HepG2 (cell line): ENCODE results near the gene SPATS2. TPM values are rescaled to one million over a fixed set of nuclear protein-coding genes. Genes with fewer than 3 reads are reported as not detected.

Source experiments
- ERF ChIP-seq: IDR thresholded peaks from 2 replicates; pipeline ENCODE4 v1.6.1; 2018; ENCODE audit warnings: missing biosample characterization, missing genetic modification reagents
- GTF3A ChIP-seq: sonication (generic); formaldehyde crosslinking; conservative IDR thresholded peaks from 2 replicates; pipeline ENCODE4 v1.4.0; 2020; ENCODE audit warnings: mild to moderate bottlenecking, missing genetic modification reagents
- HNRNPUL1 ChIP-seq: fragments of 200-400 bp; formaldehyde crosslinking; IDR thresholded peaks from 2 replicates; pipeline ENCODE4 v1.6.1; 2017; ENCODE audit warnings: low read depth, mild to moderate bottlenecking, low read length, moderate library complexity
- NFIC ChIP-seq: IDR thresholded peaks from 2 replicates; pipeline ENCODE4 v1.6.1; 2012; ENCODE audit warnings: mild to moderate bottlenecking, low read length, inconsistent platforms
- RNF2 ChIP-seq: fragments of 450-650 bp; conservative IDR thresholded peaks from 2 replicates; pipeline ENCODE4 v1.6.1; 2016; ENCODE audit warnings: low read depth
- SRF ChIP-seq: IDR thresholded peaks from 2 replicates; pipeline ENCODE4 v1.6.1; 2011; ENCODE audit warnings: mild to moderate bottlenecking, low read depth, low read length, moderate library complexity
- ZNF333 ChIP-seq: sonication (generic); formaldehyde crosslinking; IDR thresholded peaks from 2 replicates; pipeline ENCODE4 v1.4.0; 2020; ENCODE audit warnings: mild to moderate bottlenecking, missing genetic modification reagents, borderline replicate concordance
- ZNF530 ChIP-seq: sonication (generic); formaldehyde crosslinking; IDR thresholded peaks from 2 replicates; pipeline ENCODE4 v1.5.0; 2020; ENCODE audit warnings: low read depth, mild to moderate bottlenecking, missing genetic modification reagents
- ZNF644 ChIP-seq: IDR thresholded peaks from 2 replicates; pipeline ENCODE4 v1.6.1; 2016; ENCODE audit warnings: low read depth
- ZNF7 ChIP-seq: IDR thresholded peaks from 2 replicates; pipeline ENCODE4 v1.6.1; 2016; ENCODE audit warnings: missing biosample characterization, missing genetic modification reagents
- ZNF709 ChIP-seq: sonication (generic); formaldehyde crosslinking; IDR thresholded peaks from 2 replicates; pipeline ENCODE4 v1.5.0; 2020; ENCODE audit warnings: mild to moderate bottlenecking, missing genetic modification reagents
- ZNF776 ChIP-seq: sonication (generic); formaldehyde crosslinking; IDR thresholded peaks from 2 replicates; pipeline ENCODE4 v1.4.0; 2020; ENCODE audit warnings: mild to moderate bottlenecking, missing genetic modification reagents
- polyA plus RNA-seq, 8 experiments: library from polyadenylated mRNA; depleted of rRNA in 3 of 8; stranded (reverse) in 7 of 8; unstranded in 1 of 8; fragments of >200 nt; fragmentation: Illumina TruSeq in 4 of 8; extraction: Trizol in 4 of 8; gene quantifications; 2 replicates each; pipeline versions ENCODE4 v1.2.1 to v1.2.3, GENCODE V29; 2011 to 2016; ENCODE audit warnings: low read depth in 4 of 8, missing spikeins in 1 of 8, mixed read lengths in 1 of 8; ENCODE audit not compliant: insufficient read depth in 1 of 8
- total RNA-seq, 5 experiments: library from RNA; depleted of rRNA; stranded (reverse); fragments of >200 nt; fragmentation: Illumina TruSeq; extraction: Trizol; gene quantifications; 2 replicates each; pipeline ENCODE4 v1.2.3, GENCODE V29; 2016; ENCODE audit warnings: low read depth in 1 of 5
- TF ChIP-seq, protein P1 (sequence below): sonication (generic); formaldehyde crosslinking; IDR thresholded peaks from 2 replicates; pipeline ENCODE4 v1.5.1; 2020; ENCODE audit warnings: missing genetic modification reagents, mild to moderate bottlenecking, borderline replicate concordance
- TF ChIP-seq, protein P2 (sequence below): sonication (generic); formaldehyde crosslinking; IDR thresholded peaks from 2 replicates; pipeline ENCODE4 v1.4.0; 2020; ENCODE audit warnings: missing genetic modification reagents; ENCODE audit errors: not compliant biosample characterization
- TF ChIP-seq, protein P3 (sequence below), 2 experiments: IDR thresholded peaks; 2 replicates each; pipeline ENCODE4 v1.6.1; 2011 to 2012; ENCODE audit warnings: low read length in 2 of 2, borderline replicate concordance in 1 of 2, low read depth in 1 of 2, mild to moderate bottlenecking in 1 of 2, moderate library complexity in 1 of 2
- TF ChIP-seq, protein P4 (sequence below): sonication (generic); formaldehyde crosslinking; IDR thresholded peaks from 2 replicates; pipeline ENCODE4 v1.4.0; 2020; ENCODE audit warnings: mild to moderate bottlenecking, missing genetic modification reagents, borderline replicate concordance

Gene SPATS2
- total and polyA plus RNA-seq, 2 of the 13 experiments (the other 11 are each of a cell fraction or from before 2014, with no cell fraction given), result 19.3 to 28.1 TPM

DNA sequence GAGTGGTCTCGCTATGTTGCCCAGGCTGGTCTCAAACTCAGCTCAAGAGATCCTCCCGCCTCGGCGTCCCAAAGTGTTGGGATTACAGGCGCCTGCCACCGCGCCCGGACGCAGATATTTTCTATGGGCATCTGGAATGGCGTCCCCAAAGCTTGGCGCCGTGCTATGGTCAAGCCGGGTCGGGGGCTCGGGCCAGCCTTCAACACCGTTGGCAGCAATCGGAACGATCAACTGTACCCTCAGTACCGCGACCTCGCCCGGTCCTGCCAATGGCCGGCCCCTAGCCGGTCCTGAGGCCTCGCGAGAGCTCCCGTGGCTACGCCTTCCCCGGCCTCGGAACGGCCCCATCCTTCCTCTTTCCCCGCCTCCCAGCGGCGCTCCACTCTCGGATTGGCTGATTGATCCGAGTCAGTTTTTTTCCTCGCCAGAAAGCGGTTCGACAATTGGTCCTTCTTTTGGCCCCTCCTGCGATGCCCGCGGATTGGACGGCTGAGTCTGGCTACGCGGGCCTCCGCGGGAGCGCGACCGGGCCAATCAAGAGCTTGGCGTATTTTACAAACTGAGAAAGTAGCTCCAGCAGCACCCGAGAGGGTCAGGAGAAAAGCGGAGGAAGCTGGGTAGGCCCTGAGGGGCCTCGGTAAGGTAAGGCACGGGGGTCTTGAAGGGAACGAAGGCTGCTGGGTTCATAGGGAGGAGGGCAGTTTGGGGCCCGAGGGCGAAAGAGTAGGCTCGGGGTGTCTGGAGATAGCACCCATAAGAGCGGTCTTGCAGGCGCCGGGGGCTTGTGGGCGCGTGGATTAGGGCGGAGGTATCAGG is 44.3 kb upstream of the SPATS2 start, which contains the start of gene TROAP (continued):
- TF ChIP-seq, protein P1, sequence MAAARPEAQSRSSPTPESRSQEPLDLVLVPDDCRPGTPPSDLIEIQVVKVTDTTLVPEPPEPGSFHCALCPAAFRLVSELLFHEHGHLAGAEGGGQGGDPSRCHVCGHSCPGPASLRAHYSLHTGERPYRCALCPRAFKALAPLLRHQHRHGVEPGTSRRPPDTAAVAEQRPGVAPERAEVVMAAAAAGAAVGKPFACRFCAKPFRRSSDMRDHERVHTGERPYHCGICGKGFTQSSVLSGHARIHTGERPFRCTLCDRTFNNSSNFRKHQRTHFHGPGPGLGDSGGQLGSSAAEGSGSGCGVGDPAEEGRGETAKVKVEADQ, result peak; percentile 57; the same call in 1 of the 2 replicates
- TF ChIP-seq ZNF776 (CRISPR knock-in tag) (peak; percentile 28; the same call in 1 of the 2 replicates), ZNF7 (CRISPR knock-in tag) (no peak), ERF (CRISPR knock-in tag) (peak; percentile 36; the same call in 1 of the 2 replicates), ZNF644 (0 out of 2 replicates have a peak, but pooled peaks have one; percentile 45), RNF2 (no peak), SRF (no peak), HNRNPUL1 (no peak), NFIC (no peak), ZNF709 (CRISPR knock-in tag) (peak; percentile 53; the same call in 1 of the 2 replicates), ZNF333 (CRISPR knock-in tag) (no peak), GTF3A (CRISPR knock-in tag) (no peak), ZNF530 (CRISPR knock-in tag) (no peak)
- TF ChIP-seq, protein P2, sequence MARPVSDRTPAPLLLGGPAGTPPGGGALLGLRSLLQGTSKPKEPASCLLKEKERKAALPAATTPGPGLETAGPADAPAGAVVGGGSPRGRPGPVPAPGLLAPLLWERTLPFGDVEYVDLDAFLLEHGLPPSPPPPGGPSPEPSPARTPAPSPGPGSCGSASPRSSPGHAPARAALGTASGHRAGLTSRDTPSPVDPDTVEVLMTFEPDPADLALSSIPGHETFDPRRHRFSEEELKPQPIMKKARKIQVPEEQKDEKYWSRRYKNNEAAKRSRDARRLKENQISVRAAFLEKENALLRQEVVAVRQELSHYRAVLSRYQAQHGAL (CRISPR knock-in tag), result no peak
- TF ChIP-seq, protein P3, sequence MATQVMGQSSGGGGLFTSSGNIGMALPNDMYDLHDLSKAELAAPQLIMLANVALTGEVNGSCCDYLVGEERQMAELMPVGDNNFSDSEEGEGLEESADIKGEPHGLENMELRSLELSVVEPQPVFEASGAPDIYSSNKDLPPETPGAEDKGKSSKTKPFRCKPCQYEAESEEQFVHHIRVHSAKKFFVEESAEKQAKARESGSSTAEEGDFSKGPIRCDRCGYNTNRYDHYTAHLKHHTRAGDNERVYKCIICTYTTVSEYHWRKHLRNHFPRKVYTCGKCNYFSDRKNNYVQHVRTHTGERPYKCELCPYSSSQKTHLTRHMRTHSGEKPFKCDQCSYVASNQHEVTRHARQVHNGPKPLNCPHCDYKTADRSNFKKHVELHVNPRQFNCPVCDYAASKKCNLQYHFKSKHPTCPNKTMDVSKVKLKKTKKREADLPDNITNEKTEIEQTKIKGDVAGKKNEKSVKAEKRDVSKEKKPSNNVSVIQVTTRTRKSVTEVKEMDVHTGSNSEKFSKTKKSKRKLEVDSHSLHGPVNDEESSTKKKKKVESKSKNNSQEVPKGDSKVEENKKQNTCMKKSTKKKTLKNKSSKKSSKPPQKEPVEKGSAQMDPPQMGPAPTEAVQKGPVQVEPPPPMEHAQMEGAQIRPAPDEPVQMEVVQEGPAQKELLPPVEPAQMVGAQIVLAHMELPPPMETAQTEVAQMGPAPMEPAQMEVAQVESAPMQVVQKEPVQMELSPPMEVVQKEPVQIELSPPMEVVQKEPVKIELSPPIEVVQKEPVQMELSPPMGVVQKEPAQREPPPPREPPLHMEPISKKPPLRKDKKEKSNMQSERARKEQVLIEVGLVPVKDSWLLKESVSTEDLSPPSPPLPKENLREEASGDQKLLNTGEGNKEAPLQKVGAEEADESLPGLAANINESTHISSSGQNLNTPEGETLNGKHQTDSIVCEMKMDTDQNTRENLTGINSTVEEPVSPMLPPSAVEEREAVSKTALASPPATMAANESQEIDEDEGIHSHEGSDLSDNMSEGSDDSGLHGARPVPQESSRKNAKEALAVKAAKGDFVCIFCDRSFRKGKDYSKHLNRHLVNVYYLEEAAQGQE (IDR thresholded peaks at IDR 0.05; ENCODE audit: borderline replicate concordance in 1 of 2, low read depth in 1 of 2, low read length in 2 of 2), result no peak
- TF ChIP-seq, protein P4, sequence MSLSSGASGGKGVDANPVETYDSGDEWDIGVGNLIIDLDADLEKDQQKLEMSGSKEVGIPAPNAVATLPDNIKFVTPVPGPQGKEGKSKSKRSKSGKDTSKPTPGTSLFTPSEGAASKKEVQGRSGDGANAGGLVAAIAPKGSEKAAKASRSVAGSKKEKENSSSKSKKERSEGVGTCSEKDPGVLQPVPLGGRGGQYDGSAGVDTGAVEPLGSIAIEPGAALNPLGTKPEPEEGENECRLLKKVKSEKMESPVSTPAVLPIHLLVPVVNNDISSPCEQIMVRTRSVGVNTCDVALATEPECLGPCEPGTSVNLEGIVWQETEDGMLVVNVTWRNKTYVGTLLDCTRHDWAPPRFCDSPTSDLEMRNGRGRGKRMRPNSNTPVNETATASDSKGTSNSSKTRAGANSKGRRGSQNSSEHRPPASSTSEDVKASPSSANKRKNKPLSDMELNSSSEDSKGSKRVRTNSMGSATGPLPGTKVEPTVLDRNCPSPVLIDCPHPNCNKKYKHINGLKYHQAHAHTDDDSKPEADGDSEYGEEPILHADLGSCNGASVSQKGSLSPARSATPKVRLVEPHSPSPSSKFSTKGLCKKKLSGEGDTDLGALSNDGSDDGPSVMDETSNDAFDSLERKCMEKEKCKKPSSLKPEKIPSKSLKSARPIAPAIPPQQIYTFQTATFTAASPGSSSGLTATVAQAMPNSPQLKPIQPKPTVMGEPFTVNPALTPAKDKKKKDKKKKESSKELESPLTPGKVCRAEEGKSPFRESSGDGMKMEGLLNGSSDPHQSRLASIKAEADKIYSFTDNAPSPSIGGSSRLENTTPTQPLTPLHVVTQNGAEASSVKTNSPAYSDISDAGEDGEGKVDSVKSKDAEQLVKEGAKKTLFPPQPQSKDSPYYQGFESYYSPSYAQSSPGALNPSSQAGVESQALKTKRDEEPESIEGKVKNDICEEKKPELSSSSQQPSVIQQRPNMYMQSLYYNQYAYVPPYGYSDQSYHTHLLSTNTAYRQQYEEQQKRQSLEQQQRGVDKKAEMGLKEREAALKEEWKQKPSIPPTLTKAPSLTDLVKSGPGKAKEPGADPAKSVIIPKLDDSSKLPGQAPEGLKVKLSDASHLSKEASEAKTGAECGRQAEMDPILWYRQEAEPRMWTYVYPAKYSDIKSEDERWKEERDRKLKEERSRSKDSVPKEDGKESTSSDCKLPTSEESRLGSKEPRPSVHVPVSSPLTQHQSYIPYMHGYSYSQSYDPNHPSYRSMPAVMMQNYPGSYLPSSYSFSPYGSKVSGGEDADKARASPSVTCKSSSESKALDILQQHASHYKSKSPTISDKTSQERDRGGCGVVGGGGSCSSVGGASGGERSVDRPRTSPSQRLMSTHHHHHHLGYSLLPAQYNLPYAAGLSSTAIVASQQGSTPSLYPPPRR (CRISPR knock-in tag), result 0 out of 2 replicates have a peak, but pooled peaks have one; percentile 28
